GM21381 (cell line): ENCODE results near the gene USP13.
A peak's percentile ranks its signal among the peaks of the same experiment; 100 is the strongest.
"Not testable (repeated sequence)": the region's sequence is repeated elsewhere in the genome, so short reads cannot be mapped to it uniquely, and the experiment has no call there.

Experiments
- ATAC-seq: cut with Tn5 transposase; IDR thresholded peaks from one replicate; pipeline ENCODE4 v1.9.1; 2021; ENCODE audit warnings: mild to moderate bottlenecking, moderate library complexity; ENCODE audit not compliant: unreplicated experiment

Gene USP13

GRCh38 chr3:179653096-179653797, 407 bp downstream of the USP13 start:
- ATAC-seq: peak; percentile 51

- ATAC-seq: no peak
Measured at GRCh38 chr3:179655236-179655635, 2.4 kb downstream of the USP13 start.

GRCh38 chr3:179658606-179659005, 5.8 kb downstream of the USP13 start:
- no peak for ATAC-seq

- ATAC-seq: no peak
Measured at GRCh38 chr3:179660872-179661271, 8.0 kb downstream of the USP13 start.

GRCh38 chr3:179661777-179662176, 8.9 kb downstream of the USP13 start:
- no peak for ATAC-seq

GRCh38 chr3:179663093-179663492, 10.3 kb downstream of the USP13 start:
- no peak for ATAC-seq

- ATAC-seq: no peak
Measured at GRCh38 chr3:179666030-179666429, 13.2 kb downstream of the USP13 start.

- ATAC-seq: no peak
Measured at GRCh38 chr3:179666436-179667035, 13.7 kb downstream of the USP13 start.

- ATAC-seq: no peak
Measured at GRCh38 chr3:179668429-179668828, 15.6 kb downstream of the USP13 start.

GRCh38 chr3:179670311-179670710, 17.5 kb downstream of the USP13 start:
- ATAC-seq: no peak

GRCh38 chr3:179671309-179671708, 18.5 kb downstream of the USP13 start:
- ATAC-seq: no peak

- ATAC-seq: no peak
Measured at GRCh38 chr3:179671747-179672242, 19.0 kb downstream of the USP13 start.

- ATAC-seq: no peak
Measured at GRCh38 chr3:179672918-179673317, 20.1 kb downstream of the USP13 start.

- ATAC-seq: no peak
Measured at GRCh38 chr3:179673523-179673922, 20.7 kb downstream of the USP13 start.

GRCh38 chr3:179676081-179676480, 23.2 kb downstream of the USP13 start:
- no peak for ATAC-seq

- no peak for ATAC-seq
Measured at GRCh38 chr3:179677884-179678283, 25.0 kb downstream of the USP13 start.

- ATAC-seq: no peak
Measured at GRCh38 chr3:179681492-179682263, 28.8 kb downstream of the USP13 start.

GRCh38 chr3:179682426-179683080, 29.7 kb downstream of the USP13 start:
- ATAC-seq: no peak

GRCh38 chr3:179683286-179683685, 30.4 kb downstream of the USP13 start:
- ATAC-seq: not testable (repeated sequence)

- ATAC-seq: no peak
Measured at GRCh38 chr3:179687967-179688535, 35.2 kb downstream of the USP13 start.

- no peak for ATAC-seq
Measured at GRCh38 chr3:179688850-179689249, 36.0 kb downstream of the USP13 start.
